K562 (cell line): ENCODE measurements around the gene NDUFAF5. TPM values are rescaled to one million over a fixed set of nuclear protein-coding genes. Genes with fewer than 3 reads are reported as not detected.

Source experiments
- ATAC-seq: fragments of 200-7000 bp; cut with Tn5 transposase; 3 replicates; pipeline ENCODE4 v1.9.1; 2020; ENCODE audit warnings: moderate library complexity
- BruUV-seq: library from RNA; stranded (reverse); fragments of 400-500 nt; replicated peaks from 2 replicates; lab custom pipeline; 2021; lab: Mats Ljungman, UMichigan
- CTCF ChIA-PET: fragments of 300-600 bp; formaldehyde crosslinking; extraction: SDS; loops from one replicate; lab custom pipeline; 2021; ENCODE audit warnings: low intra/inter-chr PET ratio; lab: Yijun Ruan, JAX
- POLR2A ChIA-PET: fragments of 300-600, 350-650 bp; sonication (Branson Sonifier 250); formaldehyde crosslinking; extraction: SDS; loops from one replicate; lab custom pipeline; 2021; ENCODE audit warnings: antibody characterized with exemption, inconsistent platforms; lab: Yijun Ruan, JAX
- DNase-seq, 4 experiments: peaks; one replicate each; pipeline versions ENCODE4 v3.0.0 to v3.0.0-alpha.2; 2011 to 2018; ENCODE audit warnings: low spot score in 3 of 4, mixed read lengths in 3 of 4; ENCODE audit errors: extremely low read depth in 1 of 4
- FAIRE-seq: peaks from 2 replicates; lab custom pipeline; 2011; peaks lifted over from hg19 to GRCh38; lab: Jason Lieb, UNC
- H2AFZ ChIP-seq: 2 replicates; pipeline ENCODE4 v1.6.0; 2011; ENCODE audit warnings: low read depth, low read length, control low read depth, inconsistent platforms
- H3K27ac ChIP-seq: fragments of 200-600 bp; 3 replicates; pipeline ENCODE4 v1.8.0; 2011; ENCODE audit warnings: low read depth, mild to moderate bottlenecking, control low read depth, inconsistent platforms, low read length, moderate library complexity, mixed read lengths; ENCODE audit errors: extremely low read depth
- H3K27me3 ChIP-seq, 2 experiments: fragments of 300-600 bp in 1 of 2; 2 replicates in 1 of 2; 3 replicates in 1 of 2; pipeline versions ENCODE4 v1.6.0 to v1.8.0; 2011; ENCODE audit warnings: inconsistent platforms in 2 of 2, low read length in 2 of 2, mild to moderate bottlenecking in 1 of 2, mixed read lengths in 1 of 2, moderate library complexity in 1 of 2; ENCODE audit not compliant: control insufficient read depth in 2 of 2, insufficient read depth in 2 of 2
- H3K36me3 ChIP-seq: fragments of 300-600 bp; 3 replicates; pipeline ENCODE4 v1.8.0; 2011; ENCODE audit warnings: mild to moderate bottlenecking, low read length, inconsistent platforms; ENCODE audit not compliant: control insufficient read depth, insufficient read depth
- H3K4me1 ChIP-seq, 2 experiments: fragments of 200-600 bp in 1 of 2; replicated peaks in 1 of 2; 2 replicates in 1 of 2; 3 replicates in 1 of 2; pipeline versions ENCODE4 v1.5.1 to v1.8.0; 2011; ENCODE audit warnings: inconsistent platforms in 2 of 2, low read length in 2 of 2, mild to moderate bottlenecking in 1 of 2, mixed read lengths in 1 of 2, moderate library complexity in 1 of 2; ENCODE audit not compliant: control insufficient read depth in 2 of 2, insufficient read depth in 2 of 2
- H3K4me2 ChIP-seq: 2 replicates; pipeline ENCODE4 v1.6.1; 2011; ENCODE audit warnings: low read length, control low read depth, inconsistent platforms, mixed read lengths; ENCODE audit not compliant: insufficient read depth
- H3K4me3 ChIP-seq: fragments of 200-600 bp; sonication (generic), shearing (Covaris generic); 2 replicates; pipeline ENCODE4 v1.5.1; 2016; ENCODE audit warnings: control low read depth, inconsistent platforms
- H3K79me2 ChIP-seq: fragments of 200-600 bp; 3 replicates; pipeline ENCODE4 v1.8.0; 2011; ENCODE audit warnings: low read length, inconsistent platforms; ENCODE audit not compliant: control insufficient read depth, insufficient read depth
- H3K9ac ChIP-seq, 2 experiments: 2 replicates each; pipeline versions ENCODE4 v1.6.0 to v1.6.1; 2011; ENCODE audit warnings: low read depth in 2 of 2, low read length in 2 of 2, control low read depth in 1 of 2, inconsistent platforms in 1 of 2, mild to moderate bottlenecking in 1 of 2, mixed read lengths in 1 of 2; ENCODE audit not compliant: insufficient read depth in 1 of 2
- H3K9me1 ChIP-seq: one replicate; pipeline ENCODE4 v1.6.0; 2011; ENCODE audit warnings: inconsistent platforms, mild to moderate bottlenecking, low read length, moderate library complexity; ENCODE audit not compliant: control insufficient read depth, insufficient read depth
- H3K9me3 ChIP-seq: replicated peaks from 2 replicates; pipeline ENCODE4 v1.5.1; 2011; ENCODE audit warnings: low read depth, low read length, inconsistent platforms; ENCODE audit not compliant: control insufficient read depth, insufficient read depth
- H4K20me1 ChIP-seq: replicated peaks from 2 replicates; pipeline ENCODE4 v1.6.1; 2011; ENCODE audit warnings: low read length, inconsistent platforms, mixed read lengths; ENCODE audit not compliant: control insufficient read depth, insufficient read depth
- NR1H2 ChIP-seq: sonication (generic); formaldehyde crosslinking; IDR thresholded peaks from 2 replicates; pipeline ENCODE4 v1.4.0; 2020; ENCODE audit warnings: mild to moderate bottlenecking, missing genetic modification reagents
- STAT5A ChIP-seq: IDR thresholded peaks from 2 replicates; pipeline ENCODE4 v1.6.1; 2012; ENCODE audit warnings: low read length, inconsistent platforms, borderline replicate concordance
- ZNF165 ChIP-seq: fragments of 250-450 bp; sonication (Bioruptor Pico); IDR thresholded peaks from 2 replicates; pipeline ENCODE4 v1.4.0; 2020; ENCODE audit warnings: borderline replicate concordance
- ZNF23 ChIP-seq: fragments of 250-450 bp; sonication (Bioruptor Pico); IDR thresholded peaks from 2 replicates; pipeline ENCODE4 v1.4.0; 2020; ENCODE audit warnings: mild to moderate bottlenecking
- WGBS: fragments of 100-300 bp; shearing (Covaris generic); methylation state at CpG from one replicate; pipeline ENCODE4 v1.1.6; 2016; ENCODE audit warnings: low coverage, mixed read lengths; ENCODE audit not compliant: insufficient coverage; ENCODE audit errors: missing lambda C conversion rate; 5-methylcytosine and 5-hydroxymethylcytosine counted together
- in situ Hi-C: fragments of 300-500 bp; cut with MboI; formaldehyde crosslinking; loops from 4 replicates; pipeline ENCODE4 v1.15.0; 2018; ENCODE audit warnings: inconsistent platforms, mixed read lengths
- intact Hi-C: fragments of 100-400 bp; cut with micrococcal nuclease; formaldehyde crosslinking; loops from 2 replicates; pipeline ENCODE4 v1.14.2; 2022
- polyA plus RNA-seq, 8 experiments: library from polyadenylated mRNA; depleted of rRNA in 4 of 8; stranded (reverse) in 5 of 8; unstranded in 3 of 8; fragments of >200 nt; fragmentation: Nextera tagmentation in 2 of 8; fragmentation: Illumina TruSeq in 1 of 8; extraction: Ambion mirVana in 2 of 8; extraction: Trizol in 1 of 8; gene quantifications; 2 replicates each; pipeline versions ENCODE4 v1.2.1 to v1.2.3, GENCODE V29; 2011 to 2014; ENCODE audit warnings: inconsistent platforms in 1 of 8, missing spikeins in 1 of 8
- total RNA-seq, 7 experiments: library from RNA; depleted of rRNA in 6 of 7; stranded (reverse); fragments of >200 nt in 6 of 7; fragmentation: Illumina TruSeq in 2 of 7; extraction: Trizol in 2 of 7; gene quantifications; 2 replicates each; pipeline versions ENCODE4 v1.2.1 to v1.2.3, GENCODE V29; 2011 to 2021; ENCODE audit warnings: low replicate concordance in 1 of 7
- TF ChIP-seq, protein P1 (sequence below): fragments of 250-450 bp; sonication (Bioruptor Pico); IDR thresholded peaks from 2 replicates; pipeline ENCODE4 v1.9.0; 2021; ENCODE audit warnings: mild to moderate bottlenecking
- TF ChIP-seq, protein P2 (sequence below): fragments of 250-450 bp; sonication (Bioruptor Pico); IDR thresholded peaks from 2 replicates; pipeline ENCODE4 v1.5.0; 2021
- TF ChIP-seq, protein P3 (sequence below): fragments of 450-650 bp; IDR thresholded peaks from 2 replicates; pipeline ENCODE4 v1.6.1; 2016; ENCODE audit warnings: antibody characterized with exemption

NDUFAF5 gene
- total and polyA plus RNA-seq, 9 of the 15 experiments (the other 6 are each of a cell fraction or from before 2014, with no cell fraction given) = 17.2 to 33.1 (median 27.3) TPM

DNA sequence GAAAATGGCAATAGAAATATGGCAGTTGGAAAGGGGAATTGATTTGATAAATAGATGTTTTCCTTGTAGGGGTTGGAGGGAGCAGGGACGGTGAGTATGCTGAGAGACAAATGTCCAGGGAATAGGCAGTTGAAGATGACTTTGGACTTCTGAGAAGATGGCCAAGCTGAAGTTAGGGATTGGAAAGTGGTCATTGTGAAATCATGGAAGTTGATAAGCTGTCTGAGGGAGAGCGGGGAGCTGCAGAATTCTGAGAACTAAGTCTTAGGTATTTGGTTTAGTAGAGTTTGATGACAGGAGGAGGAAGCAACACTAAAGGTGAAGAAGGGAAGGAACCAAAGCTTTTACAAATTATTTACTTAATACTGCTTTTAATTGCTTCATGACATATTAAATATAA is 15.1 kb downstream of the NDUFAF5 start (continued):
- TF ChIP-seq NR1H2 (CRISPR knock-in tag) (no peak), STAT5A (no peak), ZNF23 (CRISPR knock-in tag) (no peak), ZNF165 (CRISPR knock-in tag) (no peak)
- TF ChIP-seq, protein P1, sequence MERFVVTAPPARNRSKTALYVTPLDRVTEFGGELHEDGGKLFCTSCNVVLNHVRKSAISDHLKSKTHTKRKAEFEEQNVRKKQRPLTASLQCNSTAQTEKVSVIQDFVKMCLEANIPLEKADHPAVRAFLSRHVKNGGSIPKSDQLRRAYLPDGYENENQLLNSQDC = no peak

DNA sequence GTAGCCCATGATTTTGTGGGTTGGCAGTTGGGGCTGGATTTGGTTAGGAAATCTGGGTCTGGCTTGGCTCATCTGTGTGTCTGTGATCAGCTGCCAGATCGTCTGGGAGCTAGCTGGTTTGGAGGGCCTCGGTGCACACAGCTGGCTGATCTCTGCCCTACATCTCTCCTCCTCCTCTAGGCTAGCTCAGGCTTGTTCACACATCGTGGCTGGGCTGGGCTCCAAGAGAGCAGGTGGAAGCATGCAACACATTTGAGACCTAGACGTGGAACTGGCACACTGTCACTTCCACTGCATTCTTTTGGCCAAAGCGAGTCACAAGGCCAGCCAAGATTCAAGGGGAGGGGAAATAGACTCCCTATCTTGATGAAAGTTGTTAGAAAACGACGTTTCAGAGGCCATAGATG is 15.9 kb downstream of the NDUFAF5 start:
- Histone ChIP-seq H3K4me2 (no peak overlapping the region), H3K79me2 (no peaks in the 10 kb centered on the region), H3K36me3 (peaks cover 82% of the 10 kb centered on the region), H3K9me1 (no peaks in the 10 kb centered on the region), H3K27me3 (no peaks in the 10 kb centered on the region), H4K20me1 (no peaks in the 10 kb centered on the region), H3K4me1 (no peaks in the 10 kb centered on the region), H2AFZ (no peak overlapping the region), H3K27ac (no peak overlapping the region), H3K9ac (no peak overlapping the region; a peak in 1 of 4 replicates), H3K4me3 (no peak overlapping the region), H3K9me3 (no peaks in the 10 kb centered on the region)
- ATAC-seq = no peak
- TF ChIP-seq, protein P2, sequence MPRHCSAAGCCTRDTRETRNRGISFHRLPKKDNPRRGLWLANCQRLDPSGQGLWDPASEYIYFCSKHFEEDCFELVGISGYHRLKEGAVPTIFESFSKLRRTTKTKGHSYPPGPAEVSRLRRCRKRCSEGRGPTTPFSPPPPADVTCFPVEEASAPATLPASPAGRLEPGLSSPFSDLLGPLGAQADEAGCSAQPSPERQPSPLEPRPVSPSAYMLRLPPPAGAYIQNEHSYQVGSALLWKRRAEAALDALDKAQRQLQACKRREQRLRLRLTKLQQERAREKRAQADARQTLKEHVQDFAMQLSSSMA (CRISPR knock-in tag) = no peak
- TF ChIP-seq, protein P3, sequence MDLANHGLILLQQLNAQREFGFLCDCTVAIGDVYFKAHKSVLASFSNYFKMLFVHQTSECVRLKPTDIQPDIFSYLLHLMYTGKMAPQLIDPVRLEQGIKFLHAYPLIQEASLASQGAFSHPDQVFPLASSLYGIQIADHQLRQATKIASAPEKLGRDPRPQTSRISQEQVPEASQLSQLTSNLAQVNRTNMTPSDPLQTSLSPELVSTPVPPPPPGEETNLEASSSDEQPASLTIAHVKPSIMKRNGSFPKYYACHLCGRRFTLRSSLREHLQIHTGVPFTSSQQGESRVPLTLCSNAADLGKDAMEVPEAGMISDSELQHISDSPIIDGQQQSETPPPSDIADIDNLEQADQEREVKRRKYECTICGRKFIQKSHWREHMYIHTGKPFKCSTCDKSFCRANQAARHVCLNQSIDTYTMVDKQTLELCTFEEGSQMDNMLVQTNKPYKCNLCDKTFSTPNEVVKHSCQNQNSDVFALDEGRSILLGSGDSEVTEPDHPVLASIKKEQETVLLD = no peak
- intact Hi-C loops = no loop called here
- no peak for FAIRE-seq
- no peak for DNase-seq
- POLR2A ChIA-PET = no interaction called here
- in situ Hi-C loops = no loop called here
- BruUV-seq = no TSS peak
- CTCF ChIA-PET = no interaction called here
- 60% methylated on average over 4 of the region's 7 CpGs for WGBS
